GM19240 (cell line): ENCODE measurements around the gene PREX1.

ENCODE experiments used
- DNase-seq: peaks from one replicate; pipeline ENCODE4 v3.0.0; 2011; ENCODE audit warnings: low spot score; ENCODE audit not compliant: insufficient read length

PREX1 gene

GRCh38 chr20:48592107-48592940 is 235.5 kb downstream of the PREX1 start:
- no peak for DNase-seq

GRCh38 chr20:48586730-48587129 is 241.1 kb downstream of the PREX1 start:
- DNase-seq: no peak

DNA sequence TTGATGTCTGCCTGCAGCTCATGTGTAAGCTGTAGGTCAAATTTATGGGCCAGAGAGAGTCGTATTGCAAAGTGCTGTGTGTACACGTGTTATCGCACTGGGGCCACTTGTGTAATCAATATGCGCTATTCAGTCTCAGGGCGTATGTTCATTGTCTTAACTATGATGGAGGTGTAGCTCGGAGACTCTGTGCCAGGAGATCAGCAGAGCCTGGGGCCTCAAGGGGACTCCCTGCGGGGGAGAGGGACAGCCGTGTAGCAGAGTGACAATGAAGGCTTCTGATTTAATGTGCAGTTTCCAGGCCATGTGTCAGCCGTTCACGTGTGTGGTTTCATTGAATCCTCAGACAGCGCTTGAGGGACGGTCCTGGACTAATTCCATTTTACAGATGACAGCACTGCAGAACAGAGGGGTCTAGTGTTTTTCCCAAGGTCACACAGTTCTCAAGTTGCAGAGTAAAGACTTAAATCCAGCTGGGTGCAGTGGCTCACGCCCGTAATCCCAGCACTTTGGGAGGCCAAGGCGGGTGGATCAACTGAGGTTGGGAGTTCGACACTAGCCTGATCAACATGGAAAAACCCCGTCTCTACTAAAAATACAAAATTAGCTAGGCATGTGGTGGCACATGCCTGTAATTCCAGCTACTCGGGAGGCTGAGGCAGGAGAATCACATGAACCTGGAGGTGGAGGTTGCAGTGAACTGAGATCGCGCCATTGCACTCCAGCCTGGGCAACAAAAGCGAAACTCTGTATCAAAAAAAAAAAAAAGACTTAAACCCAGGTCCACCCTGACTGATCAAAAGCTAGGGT is 242.5 kb downstream of the PREX1 start:
- no peak for DNase-seq

GRCh38 chr20:48584391-48585060 is 243.3 kb downstream of the PREX1 start:
- no peak for DNase-seq

DNA sequence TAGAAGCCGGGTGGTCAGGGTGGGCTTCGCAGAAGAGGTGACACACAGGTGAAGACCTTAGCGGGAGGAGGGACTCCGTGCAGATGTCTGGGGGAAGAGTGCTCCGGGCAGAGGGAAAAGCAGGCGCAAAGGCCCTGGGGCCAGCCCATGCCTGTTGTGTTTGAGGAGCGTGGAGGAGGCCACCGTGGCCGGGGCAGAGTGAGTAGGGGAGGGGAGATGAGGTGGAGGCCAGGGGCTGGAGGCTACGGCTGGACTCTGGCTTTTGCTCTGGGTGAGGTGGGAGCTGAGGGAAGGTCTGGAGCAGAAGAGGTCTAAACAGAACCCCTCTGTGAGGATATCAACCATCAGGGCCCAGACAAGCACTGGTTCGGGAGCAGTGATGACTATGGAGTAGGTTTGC is 244.0 kb downstream of the PREX1 start:
- no peak for DNase-seq

DNA sequence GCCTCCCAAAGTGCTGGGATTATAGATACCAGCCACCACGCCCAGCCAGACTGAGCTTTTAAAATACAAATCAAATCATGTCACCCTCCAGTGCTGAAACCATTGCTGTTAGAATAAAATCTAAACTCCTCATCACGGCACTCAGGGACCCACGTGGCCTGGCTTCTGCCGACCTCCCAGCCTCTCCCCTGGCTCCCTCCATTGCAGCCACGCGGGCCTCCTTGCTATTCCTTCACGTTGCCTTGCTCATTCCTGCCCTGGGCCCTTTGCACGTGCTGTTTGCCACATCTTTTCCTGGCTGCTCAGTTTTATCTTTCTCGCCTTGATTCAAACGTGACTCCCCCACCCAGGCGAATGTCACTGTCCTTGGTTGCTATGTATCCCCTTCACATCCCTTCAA is 244.6 kb downstream of the PREX1 start:
- DNase-seq: no peak

DNA sequence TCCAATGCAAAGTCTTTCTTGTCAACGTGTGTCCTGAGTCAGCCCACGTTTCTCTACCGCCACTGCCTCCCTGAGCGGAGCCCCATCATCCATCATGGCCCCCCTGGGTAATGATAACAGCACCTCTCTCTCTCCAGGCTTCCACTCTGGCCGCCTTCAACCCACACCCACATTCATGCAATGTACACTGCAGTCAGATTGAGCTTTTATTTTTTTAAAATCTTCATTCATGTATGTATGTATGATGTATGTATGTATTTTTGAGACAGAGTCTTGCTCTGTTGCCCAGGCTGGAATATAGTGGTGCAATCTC is 245.2 kb downstream of the PREX1 start:
- DNase-seq: no peak

DNA sequence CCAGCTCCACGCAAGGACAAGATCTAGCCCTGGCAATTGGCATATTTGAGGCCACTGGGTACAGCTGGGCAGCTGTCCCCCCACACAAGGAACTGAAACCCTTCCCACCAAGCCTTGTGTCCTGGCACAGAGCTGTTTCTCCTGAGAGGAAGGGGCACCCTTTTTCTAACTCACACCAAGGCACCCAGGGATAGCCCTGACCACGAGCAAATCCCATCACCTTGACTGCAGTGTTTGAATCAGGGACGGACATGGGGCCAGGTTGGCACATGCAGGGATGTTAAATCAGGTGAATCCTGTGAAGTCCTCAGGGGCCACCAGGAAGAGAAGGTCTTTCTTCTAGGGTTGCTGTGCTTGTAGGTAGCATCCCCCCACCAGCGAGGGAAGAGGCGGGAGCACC is 246.6 kb downstream of the PREX1 start:
- no peak for DNase-seq

DNA sequence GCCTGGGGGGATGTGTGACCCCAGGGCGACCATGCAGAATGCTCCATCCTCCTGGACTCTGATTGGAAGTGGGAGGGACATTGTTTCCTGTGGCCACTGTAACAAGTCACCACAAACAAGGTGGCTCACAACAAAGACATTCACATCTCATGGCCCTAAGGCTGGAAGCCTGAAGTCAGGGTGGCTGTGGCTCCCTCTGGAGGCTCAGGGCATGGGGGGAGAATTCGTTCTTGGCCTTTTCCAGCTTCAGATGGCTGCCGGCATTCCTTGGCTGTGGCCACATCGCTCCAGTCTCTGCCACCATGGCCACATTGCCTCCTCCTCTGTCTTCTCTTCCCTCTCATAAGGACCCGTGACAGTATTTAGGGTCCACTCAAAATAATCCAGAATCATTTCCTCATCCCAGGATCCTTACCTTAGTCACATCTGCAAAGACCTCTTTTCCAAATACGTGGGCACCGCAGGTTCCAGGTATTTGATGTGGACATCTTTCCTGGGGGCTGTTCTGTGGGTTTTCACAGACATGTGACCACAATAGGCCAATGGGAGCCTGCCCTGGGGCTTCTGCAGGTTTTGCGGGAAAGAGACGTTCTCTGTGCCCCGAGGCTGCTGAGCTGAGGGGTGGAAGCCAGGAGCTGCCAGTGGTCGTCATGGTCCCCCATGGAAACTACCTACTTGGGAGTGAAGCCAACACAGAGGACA is 249.3 kb downstream of the PREX1 start:
- DNase-seq: no peak

GRCh38 chr20:48577557-48577956 is 250.2 kb downstream of the PREX1 start:
- no peak for DNase-seq

GRCh38 chr20:48574383-48574782 is 253.4 kb downstream of the PREX1 start:
- DNase-seq: no peak
